Measurements from ENCODE around the gene TCF7L1.

- no peak for TF ChIP-seq POLR2A (IDR thresholded peaks at IDR 0.05; ENCODE audit: low read depth, low read length)
- TF ChIP-seq CTCF (IDR thresholded peaks at IDR 0.05; ENCODE audit: extremely low read depth in 1 of 2, insufficient read depth in 1 of 2, low read depth in 1 of 2, low read length in 2 of 2) = no peak
- no peak for TF ChIP-seq EZH2 (IDR thresholded peaks at IDR 0.05; ENCODE audit: borderline replicate concordance, low read depth, low read length, severe bottlenecking)
- no peak for TF ChIP-seq MAX (IDR thresholded peaks at IDR 0.05; ENCODE audit: insufficient read depth, insufficient read length)
Observed at GRCh38 chr2:85160966-85161960, 28.1 kb downstream of the TCF7L1 start.

Measured in endothelial cell of umbilical vein (primary cell).